NT2/D1 (cell line): ENCODE measurements around the gene ECT2L.

Experiments
- DNase-seq: peaks from one replicate; pipeline ENCODE4 v3.0.0-alpha.2; 2011; ENCODE audit warnings: low read depth, low spot score
- H3K27me3 ChIP-seq: 2 replicates; pipeline ENCODE4 v1.6.0; 2011; ENCODE audit warnings: mild to moderate bottlenecking; ENCODE audit not compliant: insufficient read length, insufficient read depth
- H3K36me3 ChIP-seq: 2 replicates; pipeline ENCODE4 v1.6.1; 2011; ENCODE audit warnings: mild to moderate bottlenecking, low read length, mixed read lengths; ENCODE audit not compliant: insufficient read depth, insufficient read length
- H3K4me1 ChIP-seq: 2 replicates; pipeline ENCODE4 v1.5.1; 2011; ENCODE audit not compliant: insufficient read depth, insufficient read length
- H3K4me3 ChIP-seq: 2 replicates; pipeline ENCODE4 v1.5.1; 2011; ENCODE audit warnings: low read depth; ENCODE audit not compliant: insufficient read length
- H3K9ac ChIP-seq: 2 replicates; pipeline ENCODE4 v1.6.0; 2011; ENCODE audit warnings: low read depth; ENCODE audit not compliant: insufficient read length
- H3K9me3 ChIP-seq: 2 replicates; pipeline ENCODE4 v1.5.1; 2011; ENCODE audit warnings: mild to moderate bottlenecking, low read length; ENCODE audit not compliant: insufficient read depth
- SUZ12 ChIP-seq: IDR thresholded peaks from 2 replicates; pipeline ENCODE4 v1.6.1; 2011; ENCODE audit not compliant: insufficient read length, insufficient read depth; ENCODE audit errors: extremely low read depth
- YY1 ChIP-seq: IDR thresholded peaks from 2 replicates; pipeline ENCODE4 v1.6.1; 2011; ENCODE audit not compliant: insufficient read length, insufficient read depth
- ZNF274 ChIP-seq: IDR thresholded peaks from 2 replicates; pipeline ENCODE4 v1.6.1; 2011; ENCODE audit warnings: mild to moderate bottlenecking, low read depth, low read length

The ECT2L gene

DNA sequence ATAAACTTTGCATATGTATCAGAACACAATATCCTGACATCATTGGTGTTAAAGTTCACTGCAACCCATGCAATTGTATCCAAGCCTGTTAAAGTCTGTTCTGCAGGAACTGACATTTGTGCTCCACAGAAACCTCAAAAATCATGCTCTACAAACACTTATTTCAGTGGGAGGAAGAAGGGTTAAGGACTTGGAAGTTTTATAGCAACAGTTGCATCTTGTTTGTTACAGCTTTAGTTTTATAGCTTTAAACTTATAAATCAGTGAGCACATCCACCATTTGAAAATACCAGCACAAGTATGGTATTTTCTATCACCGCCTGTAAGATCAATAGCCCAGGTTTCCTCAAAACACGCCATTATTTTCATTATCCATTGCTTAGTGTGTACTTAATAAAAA, 884 bp downstream of the ECT2L start:
- Histone ChIP-seq H3K4me3 (no peak overlapping the region), H3K4me1 (no peaks in the 10 kb centered on the region), H3K36me3 (no peaks in the 10 kb centered on the region), H3K9me3 (no peaks in the 10 kb centered on the region), H3K9ac (no peak overlapping the region), H3K27me3 (peaks cover 15% of the 10 kb centered on the region)
- DNase-seq: no peak
- TF ChIP-seq YY1 (no peak), SUZ12 (no peak), ZNF274 (no peak)

DNA sequence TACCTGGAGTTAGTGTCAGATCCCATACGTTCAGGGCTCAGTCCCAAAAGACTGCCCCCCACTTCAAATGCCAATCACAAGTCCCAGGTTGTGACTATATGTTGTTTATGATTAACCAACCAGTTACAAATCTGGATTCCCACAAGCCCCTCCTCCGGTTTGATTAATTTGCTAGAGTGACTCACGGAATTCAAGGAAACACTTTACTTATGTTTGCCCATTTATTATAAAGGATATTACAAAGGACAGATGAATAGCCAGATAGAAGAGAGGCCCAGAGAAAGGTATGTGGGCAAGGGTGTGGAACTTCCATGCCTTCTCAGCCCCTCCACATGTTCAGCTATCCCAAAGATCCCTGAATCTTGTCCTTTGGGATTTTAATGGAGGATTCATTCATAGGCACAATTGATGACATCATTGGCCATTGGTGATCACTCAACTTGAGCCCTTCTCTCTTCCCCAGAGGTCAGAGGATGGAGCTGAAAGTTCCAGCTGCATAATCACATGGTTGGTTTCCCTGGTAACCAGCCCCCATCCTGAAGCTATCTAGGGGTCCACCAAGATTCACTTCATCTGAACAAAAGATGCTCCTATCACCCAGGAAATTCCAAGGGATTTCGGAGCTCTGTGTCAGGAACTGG, 2.0 kb downstream of the ECT2L start:
- no peak overlapping the region for H3K9ac ChIP-seq
- DNase-seq: no peak
- no peak for TF ChIP-seq YY1
- no peak for TF ChIP-seq SUZ12
- no peak for TF ChIP-seq ZNF274
- no peaks in the 10 kb centered on the region for H3K9me3 ChIP-seq
- H3K4me1 ChIP-seq: no peaks in the 10 kb centered on the region
- H3K4me3 ChIP-seq: no peak overlapping the region
- H3K27me3 ChIP-seq: peaks cover 15% of the 10 kb centered on the region
- no peaks in the 10 kb centered on the region for H3K36me3 ChIP-seq

DNA sequence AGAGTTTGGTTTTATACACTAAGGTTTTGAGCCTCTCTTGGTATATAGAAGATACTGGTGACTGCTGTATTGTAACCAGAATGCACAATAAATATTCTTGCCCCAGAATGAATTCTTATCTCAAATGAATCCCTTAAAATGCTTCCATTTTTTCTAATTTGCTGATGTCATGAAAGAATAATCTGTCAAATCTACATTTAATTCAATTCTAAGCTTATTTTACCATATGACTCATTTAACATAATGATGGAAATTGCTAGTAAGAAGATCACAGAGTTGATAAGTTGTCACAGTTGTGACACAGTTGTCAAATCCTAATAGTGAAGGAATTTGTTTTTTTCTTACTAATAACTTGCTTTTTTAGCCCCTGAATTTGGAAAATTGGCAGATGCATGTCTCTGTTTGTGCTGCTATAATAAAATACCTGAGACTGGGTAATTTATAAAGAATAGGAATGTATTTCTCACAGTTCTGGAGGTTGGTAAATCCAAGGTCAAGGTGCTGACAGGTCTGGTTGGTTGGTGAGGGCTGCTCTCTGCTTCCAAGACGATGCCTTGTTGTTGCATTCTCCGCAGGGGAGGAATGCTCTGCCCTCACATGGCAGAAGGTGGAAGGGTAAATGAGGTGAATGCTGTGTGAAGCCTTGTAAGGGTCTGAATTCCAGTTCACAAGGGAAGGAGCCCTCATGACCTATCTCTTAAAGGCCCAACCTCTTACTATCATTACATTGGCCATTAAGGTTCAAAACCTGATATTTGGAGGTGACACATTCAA, 4.7 kb downstream of the ECT2L start:
- H3K4me1 ChIP-seq: no peaks in the 10 kb centered on the region
- H3K27me3 ChIP-seq: peaks cover 13% of the 10 kb centered on the region
- no peak for TF ChIP-seq SUZ12
- TF ChIP-seq YY1: no peak
- TF ChIP-seq ZNF274: no peak
- DNase-seq: peak; percentile 27
- no peaks in the 10 kb centered on the region for H3K9me3 ChIP-seq
- H3K4me3 ChIP-seq: no peak overlapping the region
- H3K9ac ChIP-seq: no peak overlapping the region
- no peaks in the 10 kb centered on the region for H3K36me3 ChIP-seq

DNA sequence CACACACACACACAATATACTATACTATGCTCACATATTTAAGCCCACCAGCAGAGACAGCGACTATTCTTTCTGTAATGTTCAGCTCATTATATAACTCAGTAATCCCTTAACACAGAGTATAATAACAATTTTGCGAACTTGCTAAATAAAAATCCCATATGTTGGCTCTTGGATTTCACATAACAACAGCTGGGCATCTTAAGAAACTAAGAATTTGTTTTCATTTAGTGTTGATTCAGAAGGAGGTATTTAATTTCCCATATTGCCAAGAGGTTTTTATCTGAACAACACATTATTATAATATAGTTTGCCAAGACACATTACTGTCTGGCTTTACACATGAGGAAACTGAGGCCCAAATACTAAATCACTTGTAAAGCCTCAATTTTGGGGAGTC, 7.4 kb downstream of the ECT2L start:
- Histone ChIP-seq H3K9ac (no peak overlapping the region), H3K36me3 (no peaks in the 10 kb centered on the region), H3K4me3 (no peak overlapping the region), H3K4me1 (no peaks in the 10 kb centered on the region), H3K9me3 (no peaks in the 10 kb centered on the region), H3K27me3 (no peaks in the 10 kb centered on the region)
- DNase-seq: no peak
- TF ChIP-seq YY1 (no peak), SUZ12 (no peak), ZNF274 (no peak)

DNA sequence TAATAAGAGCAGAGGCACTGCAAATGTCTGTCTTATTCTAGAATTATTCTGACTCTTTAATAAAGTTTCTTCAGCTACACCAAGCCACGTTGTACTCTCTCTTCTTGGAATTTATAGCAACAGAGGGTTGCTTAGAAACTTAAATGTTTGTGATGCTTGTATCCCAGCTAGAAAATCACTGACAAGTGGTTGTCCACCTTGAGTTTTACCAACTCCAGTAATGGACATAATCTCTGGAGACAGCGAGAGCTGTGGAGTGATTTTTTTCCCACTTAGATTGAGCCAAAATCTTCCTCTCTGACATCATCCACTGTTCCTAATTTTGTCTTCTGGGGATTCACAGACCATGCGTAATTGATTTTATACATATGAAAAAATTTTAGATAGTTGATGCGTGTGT, 8.0 kb downstream of the ECT2L start:
- H3K9me3 ChIP-seq: no peaks in the 10 kb centered on the region
- H3K4me1 ChIP-seq: no peaks in the 10 kb centered on the region
- no peak overlapping the region for H3K4me3 ChIP-seq
- no peaks in the 10 kb centered on the region for H3K36me3 ChIP-seq
- no peak for TF ChIP-seq ZNF274
- TF ChIP-seq YY1: no peak
- no peak for TF ChIP-seq SUZ12
- H3K27me3 ChIP-seq: no peaks in the 10 kb centered on the region
- DNase-seq: no peak
- no peak overlapping the region for H3K9ac ChIP-seq

DNA sequence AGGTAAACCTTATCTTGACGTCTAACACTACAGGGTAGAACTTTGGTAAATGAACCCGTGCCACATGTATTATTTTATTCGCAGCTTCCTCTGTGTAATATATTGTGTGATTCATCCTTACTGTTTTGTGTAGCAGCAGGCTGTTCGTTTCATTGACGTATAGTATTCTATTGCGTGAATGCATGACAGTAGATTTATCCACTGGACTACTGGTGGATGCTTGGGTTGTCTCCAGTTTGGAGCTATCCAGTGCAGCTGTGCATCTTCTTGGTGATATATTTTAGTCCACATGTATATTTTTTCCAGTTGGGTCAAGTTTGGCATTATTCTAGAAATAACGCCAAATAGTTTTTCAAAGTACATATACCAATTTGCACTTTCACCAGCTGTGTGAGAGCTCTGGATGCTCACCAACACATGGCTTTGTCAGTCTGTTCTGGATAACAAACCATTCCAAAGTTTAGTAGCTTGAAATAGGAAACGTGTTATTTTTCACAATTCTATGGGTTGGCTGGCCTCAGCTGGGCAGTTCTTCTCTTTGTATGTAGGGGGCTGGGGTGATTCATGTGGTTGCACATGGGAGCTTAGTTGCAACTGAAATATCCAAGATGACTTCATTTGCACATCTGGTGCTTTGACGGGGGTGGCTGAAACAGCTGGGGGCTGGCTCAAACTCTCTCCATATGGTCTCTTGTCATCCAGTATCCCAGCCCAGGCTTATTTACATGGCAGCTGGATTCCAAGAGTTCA, 9.3 kb downstream of the ECT2L start:
- DNase-seq: no peak
- Histone ChIP-seq H3K9ac (no peak overlapping the region), H3K9me3 (no peaks in the 10 kb centered on the region), H3K27me3 (no peaks in the 10 kb centered on the region), H3K4me1 (no peaks in the 10 kb centered on the region), H3K4me3 (no peak overlapping the region), H3K36me3 (no peaks in the 10 kb centered on the region)
- TF ChIP-seq SUZ12 (no peak), ZNF274 (no peak), YY1 (no peak)

DNA sequence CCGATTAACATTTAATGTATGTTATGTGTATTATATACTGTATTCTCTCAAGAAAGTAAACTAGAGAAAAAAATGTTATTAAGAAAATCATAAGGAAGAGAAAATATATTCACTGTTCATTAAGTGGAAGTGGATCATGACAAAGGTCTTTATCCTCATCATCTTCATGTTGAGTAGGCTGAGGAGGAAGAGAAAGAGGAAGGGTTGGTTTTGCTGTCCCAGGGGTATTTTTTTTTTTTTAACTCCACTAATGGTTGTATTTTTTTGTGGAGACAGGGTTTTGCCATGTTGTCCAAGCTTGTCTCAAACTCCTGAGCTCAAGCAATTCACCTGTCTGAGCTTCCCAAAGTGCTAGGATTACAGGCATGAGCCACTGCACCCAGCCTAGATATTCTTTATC, 11.0 kb downstream of the ECT2L start:
- H3K9me3 ChIP-seq: no peaks in the 10 kb centered on the region
- H3K36me3 ChIP-seq: no peaks in the 10 kb centered on the region
- H3K9ac ChIP-seq: no peak overlapping the region
- H3K4me1 ChIP-seq: no peaks in the 10 kb centered on the region
- no peak for DNase-seq
- no peaks in the 10 kb centered on the region for H3K27me3 ChIP-seq
- H3K4me3 ChIP-seq: no peak overlapping the region
- TF ChIP-seq ZNF274 (no peak), SUZ12 (no peak), YY1 (no peak)
